PC-9 (cell line): Measurements from ENCODE around the gene PCGF1. TPM values are rescaled to one million over a fixed set of nuclear protein-coding genes. Genes with fewer than 3 reads are reported as not detected.

Source experiments
- BruUV-seq: library from RNA; stranded (reverse); fragments of 400-500 nt; replicated peaks from 2 replicates; lab custom pipeline; 2021; lab: Mats Ljungman, UMichigan
- CTCF ChIA-PET: fragments of 300-600 bp; sonication (Branson Sonifier 250); formaldehyde crosslinking; loops from one replicate; lab custom pipeline; 2022; ENCODE audit warnings: antibody characterized with exemption; lab: Charles Lee
- POLR2A ChIA-PET: fragments of 300-600 bp; sonication (Branson Sonifier 250); formaldehyde crosslinking; loops from one replicate; lab custom pipeline; 2022; ENCODE audit warnings: antibody characterized with exemption; ENCODE audit not compliant: unreplicated experiment; lab: Charles Lee
- DNase-seq, 2 experiments: peaks; one replicate each; pipeline versions ENCODE4 v3.0.0 to v3.0.0-alpha.2; 2015 to 2022; ENCODE audit warnings: mixed read lengths in 1 of 2
- H2AFZ ChIP-seq: fragments of 200-600 bp; sonication (generic); 2 replicates; pipeline ENCODE4 v1.8.1; 2017; ENCODE audit warnings: antibody characterized with exemption
- H3F3A ChIP-seq: fragments of 200-600 bp; sonication (generic); 2 replicates; pipeline ENCODE4 v1.8.1; 2017; ENCODE audit warnings: antibody characterized with exemption, mild to moderate bottlenecking, low read depth; ENCODE audit not compliant: insufficient read depth
- H3K27ac ChIP-seq: fragments of 200-600 bp; sonication (generic); 2 replicates; pipeline ENCODE4 v1.6.1; 2016; ENCODE audit warnings: mixed run types
- H3K27me3 ChIP-seq: fragments of 200-600 bp; sonication (generic); 2 replicates; pipeline ENCODE4 v1.6.1; 2016; ENCODE audit warnings: low read depth, mixed run types; ENCODE audit not compliant: insufficient read depth
- H3K36me3 ChIP-seq: fragments of 200-600 bp; sonication (generic); 2 replicates; pipeline ENCODE4 v1.6.1; 2016; ENCODE audit warnings: low read depth, mixed run types
- H3K4me1 ChIP-seq: fragments of 200-600 bp; sonication (generic); replicated peaks from 2 replicates; pipeline ENCODE4 v1.6.1; 2016; ENCODE audit warnings: mixed run types; ENCODE audit not compliant: insufficient read depth
- H3K4me2 ChIP-seq: fragments of 200-600 bp; sonication (generic); 2 replicates; pipeline ENCODE4 v1.6.1; 2017; ENCODE audit warnings: mixed run types
- H3K4me3 ChIP-seq: fragments of 200-600 bp; sonication (generic); 2 replicates; pipeline ENCODE4 v1.6.1; 2016; ENCODE audit warnings: mixed run types
- H3K79me2 ChIP-seq: fragments of 200-600 bp; sonication (generic); 2 replicates; pipeline ENCODE4 v1.6.1; 2017; ENCODE audit warnings: low read depth, mixed run types
- H3K9me2 ChIP-seq: fragments of 200-600 bp; sonication (generic); 2 replicates; pipeline ENCODE4 v1.8.1; 2017; ENCODE audit warnings: mild to moderate bottlenecking; ENCODE audit not compliant: insufficient read depth
- H3K9me3 ChIP-seq: fragments of 200-600 bp; sonication (generic); 2 replicates; pipeline ENCODE4 v1.8.1; 2016; ENCODE audit warnings: low read depth; ENCODE audit not compliant: insufficient read depth
- H4K20me1 ChIP-seq: fragments of 200-600 bp; sonication (generic); 2 replicates; pipeline ENCODE4 v1.8.1; 2017; ENCODE audit not compliant: insufficient read depth
- CTCF ChIP-seq: fragments of 200-600 bp; sonication (generic); conservative IDR thresholded peaks from 2 replicates; pipeline ENCODE4 v1.6.1; 2017; ENCODE audit warnings: mixed run types, antibody characterized with exemption, mild to moderate bottlenecking, moderate library complexity
- EZH2 ChIP-seq: fragments of 200-600 bp; sonication (generic); IDR thresholded peaks from 2 replicates; pipeline ENCODE4 v1.8.0; 2017; ENCODE audit warnings: antibody characterized with exemption, low read depth
- intact Hi-C: fragments of 100-400 bp; cut with micrococcal nuclease; formaldehyde crosslinking; loops from one replicate; pipeline ENCODE4 v1.10.0; 2022; ENCODE audit not compliant: unreplicated experiment
- total RNA-seq: library from RNA; stranded (reverse); gene quantifications from 2 replicates; pipeline ENCODE4 v1.2.3, GENCODE V29; 2021

The PCGF1 gene
- total RNA-seq, 1 experiment from 2014 or later, result 31.3 TPM

GRCh38 chr2:74515271-74515980 lies 7.9 kb upstream of the PCGF1 start:
- Histone ChIP-seq H3K4me1 (no peaks in the 10 kb centered on the region), H3K36me3 (no peaks in the 10 kb centered on the region), H4K20me1 (no peaks in the 10 kb centered on the region), H3K9me3 (no peaks in the 10 kb centered on the region), H2AFZ (no peak overlapping the region), H3K79me2 (no peaks in the 10 kb centered on the region), H3K4me3 (no peak overlapping the region), H3F3A (no peaks in the 10 kb centered on the region), H3K9me2 (no peaks in the 10 kb centered on the region), H3K27ac (no peak overlapping the region), H3K4me2 (no peak overlapping the region), H3K27me3 (no peaks in the 10 kb centered on the region)
- TF ChIP-seq CTCF (no peak), EZH2 (no peak)
- ChIA-PET POLR2A (no interaction called here), CTCF (no interaction called here)
- BruUV-seq, result no TSS peak
- DNase-seq, result no peak
- intact Hi-C loops, result no loop called here

- no peaks in the 10 kb centered on the region for H3K27me3 ChIP-seq
- H3K27ac ChIP-seq, result no peak within 1 kb of the TSS
- no peaks in the 10 kb centered on the region for H3K9me3 ChIP-seq
- CTCF ChIA-PET, result no interaction called here
- intact Hi-C loops, result no loop called here
- no peak for TF ChIP-seq EZH2
- TF ChIP-seq CTCF, result no peak
- no peaks in the 10 kb centered on the region for H3K9me2 ChIP-seq
- no peaks in the 10 kb centered on the region for H3K36me3 ChIP-seq
- no peak within 1 kb of the TSS for H3K4me2 ChIP-seq
- H3F3A ChIP-seq, result no peaks in the 10 kb centered on the region
- POLR2A ChIA-PET, result no interaction called here
- H3K4me3 ChIP-seq, result no peak within 1 kb of the TSS
- no peaks in the 10 kb centered on the region for H3K79me2 ChIP-seq
- no peak within 1 kb of the TSS for H2AFZ ChIP-seq
- no peak for DNase-seq
- BruUV-seq, result no TSS peak
- no peaks in the 10 kb centered on the region for H3K4me1 ChIP-seq
- no peaks in the 10 kb centered on the region for H4K20me1 ChIP-seq
Measured at GRCh38 chr2:74514368-74515270, 7.1 kb upstream of the PCGF1 start, which contains the start of gene TLX2. Gene TLX2, plus strand, starts transcription at chr2:74514450. Its CDS starts 357 bp downstream, at chr2:74514807.

GRCh38 chr2:74513605-74514367 lies 6.3 kb upstream of the PCGF1 start:
- H3K9me3 ChIP-seq, result no peaks in the 10 kb centered on the region
- no TSS peak for BruUV-seq
- no peaks in the 10 kb centered on the region for H3K36me3 ChIP-seq
- no peak overlapping the region for H3K4me3 ChIP-seq
- H3K27me3 ChIP-seq, result no peaks in the 10 kb centered on the region
- H3K79me2 ChIP-seq, result no peaks in the 10 kb centered on the region
- no peaks in the 10 kb centered on the region for H3F3A ChIP-seq
- no peaks in the 10 kb centered on the region for H4K20me1 ChIP-seq
- POLR2A ChIA-PET, result no interaction called here
- TF ChIP-seq CTCF, result no peak
- TF ChIP-seq EZH2, result no peak
- H2AFZ ChIP-seq, result no peak overlapping the region
- CTCF ChIA-PET, result no interaction called here
- intact Hi-C loops, result no loop called here
- H3K27ac ChIP-seq, result no peak overlapping the region
- H3K9me2 ChIP-seq, result no peaks in the 10 kb centered on the region
- H3K4me2 ChIP-seq, result no peak overlapping the region
- peaks cover 1% of the 10 kb centered on the region for H3K4me1 ChIP-seq
- DNase-seq, result no peak
